Measurements from ENCODE around the gene RNF213.
"Not testable (repeated sequence)": the region's sequence is repeated elsewhere in the genome, so short reads cannot be mapped to it uniquely, and the experiment has no call there.

The RNF213 gene

DNA sequence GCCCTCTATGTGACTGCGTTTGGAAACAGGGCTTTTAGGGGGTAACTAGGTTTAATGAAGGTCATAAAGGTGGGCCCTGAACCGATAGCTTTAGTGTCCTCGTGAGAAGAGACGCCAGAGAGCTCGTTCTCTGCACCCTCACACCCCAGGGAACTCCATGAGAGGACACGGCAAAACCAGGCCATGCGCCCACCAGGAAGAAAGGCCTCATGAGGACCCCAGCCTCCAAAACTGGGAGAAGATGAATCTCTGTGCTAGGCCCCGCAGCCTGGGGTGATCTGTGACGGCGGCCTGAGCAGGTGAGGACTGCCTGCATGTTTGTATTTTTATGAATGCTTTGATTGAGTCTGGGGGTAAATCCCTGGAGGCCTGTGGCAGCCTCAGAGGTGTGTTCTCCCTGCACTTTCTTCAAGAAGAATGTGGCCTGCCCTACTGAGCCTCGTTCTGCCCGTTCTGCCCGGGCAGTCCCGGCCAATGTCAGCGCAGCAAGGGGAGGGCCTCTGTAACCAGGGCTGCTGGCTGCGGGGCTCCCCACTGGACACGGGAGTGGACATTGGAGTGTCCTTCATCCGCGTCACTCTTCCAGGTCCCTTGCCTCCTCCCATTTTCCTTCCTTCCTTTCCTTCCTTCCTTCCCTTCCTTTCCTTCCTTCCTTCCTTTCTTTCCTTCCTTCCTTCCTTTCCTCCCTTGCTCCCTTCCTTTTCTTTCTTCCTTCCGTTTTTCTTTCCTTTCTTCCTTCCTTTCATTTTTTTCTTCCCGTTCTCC, 6.8 kb upstream of the RNF213 start:
- no peak for DNase-seq

GRCh38 chr17:80254396-80255251, 6.0 kb upstream of the RNF213 start:
- DNase-seq: peak; percentile 52

DNA sequence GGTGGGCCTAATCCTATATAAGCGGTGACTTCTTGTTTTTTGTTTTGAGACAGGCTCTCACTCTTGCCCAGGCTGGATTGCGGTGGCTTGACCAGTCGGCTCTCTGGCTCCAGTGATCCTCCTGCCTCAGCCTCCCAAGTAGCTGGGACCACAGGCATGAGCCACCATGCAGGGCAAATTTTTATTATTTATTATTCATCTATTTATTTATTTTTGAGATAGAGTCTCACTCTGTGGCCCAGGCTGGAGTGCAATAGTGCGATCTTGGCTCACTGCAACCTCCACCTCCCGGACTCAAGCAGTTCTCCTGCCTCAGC, 4.7 kb upstream of the RNF213 start:
- DNase-seq: no peak

- no peak for DNase-seq
These were observed 2.9 kb upstream of the RNF213 start for GRCh38 chr17:80257716-80258213.

DNA sequence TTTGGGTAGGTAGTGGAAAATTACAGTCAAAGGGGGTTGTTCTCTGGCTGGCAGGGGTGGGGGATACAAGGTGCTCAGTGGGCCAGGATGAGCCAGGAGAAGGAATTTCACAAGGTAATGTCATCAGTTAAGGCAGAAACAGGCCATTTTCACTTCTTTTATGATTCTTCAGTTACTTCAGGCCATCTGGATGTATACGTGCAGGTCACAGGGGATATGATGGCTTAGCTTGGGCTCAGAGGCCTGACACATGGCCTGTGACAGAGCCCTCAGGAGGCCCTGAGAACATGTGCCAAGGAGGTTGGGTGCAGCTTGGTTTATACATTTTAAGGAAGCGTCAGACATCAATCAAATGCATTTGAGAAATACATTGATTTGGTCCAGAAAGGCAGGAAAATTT, 2.4 kb upstream of the RNF213 start:
- DNase-seq: not testable (repeated sequence)

DNA sequence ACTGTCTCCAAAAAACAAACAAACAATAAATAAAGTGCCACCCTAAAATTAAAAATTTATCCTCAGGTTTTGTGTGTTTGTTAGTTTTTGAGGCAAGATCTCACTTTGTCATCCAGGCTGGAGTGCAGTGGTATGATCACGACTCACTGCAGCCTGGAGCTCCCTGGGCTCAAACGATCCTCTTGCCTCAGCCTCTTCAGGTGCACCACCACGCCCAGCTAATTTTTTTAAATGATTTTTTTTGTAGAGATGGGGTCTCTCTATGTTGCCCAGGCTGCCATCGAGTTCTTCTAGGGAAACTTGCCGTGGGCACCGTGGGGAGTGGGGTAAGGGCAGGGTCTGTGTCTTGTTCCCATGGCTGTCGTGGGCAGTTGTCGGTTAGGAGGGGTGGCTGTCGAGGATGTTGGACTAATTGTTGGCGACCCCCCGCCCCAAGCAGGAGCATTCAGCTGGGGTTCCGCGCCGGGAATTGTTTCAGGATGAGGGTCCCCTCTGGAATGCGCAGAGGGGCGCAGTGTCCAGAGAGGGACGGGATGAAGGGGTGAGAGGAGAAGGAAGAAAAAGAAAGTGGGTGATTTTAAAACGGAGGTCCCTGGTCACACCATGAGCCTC, 1.1 kb upstream of the RNF213 start:
- no peak for DNase-seq

DNA sequence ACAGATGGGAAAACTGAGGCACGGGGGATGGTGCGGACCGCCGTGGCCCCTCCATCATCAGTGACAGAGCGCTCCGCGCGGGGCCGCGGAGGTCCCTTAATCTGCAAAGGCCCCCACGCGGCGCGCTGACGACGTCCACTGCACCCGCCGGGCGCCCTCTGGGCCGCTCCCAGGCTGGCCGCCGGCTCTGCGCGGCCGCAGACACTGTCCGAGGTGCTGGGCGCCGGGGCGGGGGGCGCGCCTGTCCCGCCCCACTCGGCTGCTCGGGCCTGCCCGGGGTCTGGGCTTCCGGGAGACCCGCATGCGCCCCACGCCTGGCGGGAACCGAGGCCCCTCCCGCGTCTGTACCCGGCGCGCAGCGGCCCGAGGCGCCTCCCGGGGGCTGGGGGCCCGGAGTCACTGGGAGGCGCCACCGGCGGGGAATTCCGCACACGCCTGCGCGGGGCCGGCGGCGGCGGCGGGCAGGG, 550 bp upstream of the RNF213 start:
- DNase-seq: no peak

- no peak for DNase-seq
These were observed 675 bp downstream of the RNF213 start for GRCh38 chr17:80261159-80261894.

GRCh38 chr17:80261895-80262279, 1.2 kb downstream of the RNF213 start:
- no peak for DNase-seq

DNA sequence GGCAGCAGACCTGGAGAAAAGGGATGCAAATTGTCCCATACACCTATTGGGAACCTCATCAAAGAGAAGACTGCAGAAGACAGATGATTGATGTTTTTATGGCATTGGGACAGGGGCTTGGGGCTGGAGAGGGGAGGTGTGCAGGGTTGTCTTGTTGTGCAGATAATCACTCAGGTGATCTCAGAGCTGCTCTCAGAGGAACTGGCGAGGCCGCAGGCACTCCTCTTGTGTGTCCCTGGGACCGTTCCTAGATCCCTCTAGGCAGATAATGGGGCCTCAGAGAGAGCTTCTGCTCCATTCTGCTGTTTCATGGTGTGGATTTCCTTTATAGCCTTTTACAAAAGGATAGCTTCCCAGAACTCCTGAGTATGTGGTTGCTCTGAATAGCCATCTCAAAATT, 1.6 kb downstream of the RNF213 start:
- DNase-seq: no peak

DNA sequence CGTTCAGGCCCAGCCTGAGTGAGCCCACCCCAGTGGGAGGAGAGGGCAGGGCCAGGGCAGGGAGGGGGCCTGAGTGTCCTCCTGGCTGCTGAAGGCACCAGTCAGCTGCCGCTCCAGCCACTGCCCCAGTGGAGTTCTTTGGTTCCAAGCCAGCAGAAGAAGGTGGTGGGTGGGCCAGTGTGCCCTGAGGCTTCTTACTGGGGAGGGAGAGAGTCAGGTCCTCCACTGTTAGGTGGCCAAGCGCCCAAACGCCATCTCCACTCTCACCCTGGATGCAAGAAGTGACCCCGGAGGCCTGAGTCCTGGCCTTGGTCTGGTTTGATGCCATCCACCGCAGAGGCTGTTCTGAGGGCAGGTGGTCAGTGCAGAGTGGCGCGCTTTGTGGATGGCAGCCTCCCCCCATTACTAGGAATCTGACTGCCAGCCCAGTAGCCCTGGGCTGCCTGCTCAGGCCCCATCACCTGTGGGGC, 2.2 kb downstream of the RNF213 start:
- DNase-seq: no peak

GRCh38 chr17:80263253-80264204, 2.9 kb downstream of the RNF213 start:
- no peak for DNase-seq

- no peak for DNase-seq
These were observed 3.8 kb downstream of the RNF213 start for GRCh38 chr17:80264205-80265075.

DNA sequence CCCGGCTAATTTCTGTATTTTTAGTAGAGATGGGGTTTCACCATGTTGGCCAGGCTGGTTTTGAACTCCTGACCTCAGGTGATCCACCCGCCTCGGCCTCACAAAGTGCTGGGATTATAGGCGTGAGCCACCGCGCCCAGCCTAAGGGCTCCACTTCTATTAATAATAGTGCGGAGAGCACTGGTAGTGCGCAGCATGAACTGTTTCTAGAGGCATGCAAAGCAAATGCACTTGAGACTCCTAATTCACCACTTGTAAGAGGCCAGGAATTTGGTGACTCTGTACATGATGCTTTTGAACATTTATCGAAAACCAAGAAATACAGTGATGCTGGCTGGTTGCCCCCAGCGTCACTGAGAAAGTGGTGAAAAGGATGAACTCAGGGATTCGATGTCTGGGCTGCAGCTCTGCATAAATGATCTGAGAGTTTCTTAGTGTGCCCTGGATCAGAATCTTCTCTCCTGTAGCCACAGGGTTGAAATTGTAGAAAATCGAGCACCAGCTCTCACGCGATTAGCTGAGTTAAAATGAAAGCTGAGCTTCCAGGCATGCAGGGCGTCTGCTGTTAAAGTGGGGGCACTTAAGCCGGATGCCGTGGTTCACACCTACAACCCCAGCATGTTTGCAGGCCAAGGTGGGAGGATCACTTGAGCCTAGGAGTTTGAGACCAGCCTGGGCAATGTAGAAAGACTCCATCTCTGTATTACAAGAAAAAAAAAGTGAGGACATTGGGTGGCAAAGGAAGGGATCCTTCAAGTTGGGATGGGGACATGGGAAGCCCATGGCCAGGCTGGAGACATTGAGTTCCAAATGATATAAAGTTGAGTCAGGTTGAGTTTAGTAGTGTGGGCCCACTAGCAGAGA, 4.8 kb downstream of the RNF213 start:
- DNase-seq: no peak

- DNase-seq: no peak
These were observed 6.7 kb downstream of the RNF213 start for GRCh38 chr17:80267391-80267790.

DNA sequence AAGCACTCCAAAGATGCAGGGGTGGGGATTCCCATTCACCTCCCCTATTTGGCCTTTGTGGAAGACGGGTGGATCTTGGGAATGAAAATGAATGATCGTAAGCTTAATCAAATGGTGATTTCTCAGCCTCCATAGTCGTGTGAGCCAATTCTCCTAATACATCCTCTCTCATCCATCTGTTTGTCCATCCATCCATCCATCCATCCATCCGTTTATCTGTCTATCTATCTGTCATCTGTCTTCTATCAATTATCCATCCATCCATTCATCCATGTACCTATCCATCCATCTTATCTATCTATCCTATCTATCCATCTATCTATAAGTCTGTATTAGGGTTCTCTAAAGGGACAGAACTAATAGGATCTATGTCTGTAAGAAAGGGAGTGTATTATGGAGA, 7.8 kb downstream of the RNF213 start:
- DNase-seq: no peak

- no peak for DNase-seq
These were observed 8.8 kb downstream of the RNF213 start for GRCh38 chr17:80269405-80269807.

DNA sequence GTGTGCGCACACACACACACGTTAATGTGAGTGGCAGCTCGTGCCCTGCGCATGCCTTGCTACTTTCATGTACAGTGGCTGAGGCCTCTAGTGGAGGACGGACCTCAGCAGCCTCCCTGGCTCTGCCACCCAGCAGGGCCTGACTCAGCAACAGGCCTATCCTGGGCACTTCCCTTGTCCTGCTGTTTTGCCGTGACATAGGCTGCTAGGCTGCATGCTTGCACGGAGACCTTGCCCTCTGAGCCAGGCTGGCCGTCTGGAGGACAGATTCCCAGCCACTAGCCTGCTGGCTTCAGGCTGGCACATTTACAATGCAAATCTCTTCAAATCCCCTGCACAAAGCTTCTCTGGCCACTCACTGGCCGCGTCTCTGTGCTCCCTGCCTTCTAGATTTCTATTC, 9.5 kb downstream of the RNF213 start:
- DNase-seq: no peak

- DNase-seq: no peak
These were observed 10.2 kb downstream of the RNF213 start for GRCh38 chr17:80270836-80271235.

DNA sequence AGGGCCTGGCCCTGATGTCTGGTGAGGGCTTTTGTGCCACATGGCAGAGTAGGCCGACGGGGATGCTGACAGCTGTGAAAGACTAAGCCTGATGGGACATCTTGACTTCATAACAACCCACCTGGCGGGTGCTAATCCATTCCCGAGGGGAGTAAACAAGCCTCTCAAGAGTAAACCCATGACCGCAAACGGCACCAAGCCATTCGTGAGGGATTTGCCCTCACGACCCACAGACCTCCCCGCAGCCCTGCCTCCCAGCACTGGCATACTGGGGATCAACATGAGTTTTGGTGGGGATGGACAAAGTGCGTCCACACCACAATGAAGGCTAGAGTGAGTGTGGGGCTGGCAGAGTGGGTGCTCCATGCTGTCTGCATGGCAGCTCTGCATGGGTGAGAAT, 11.7 kb downstream of the RNF213 start:
- DNase-seq: no peak
